Panc1 (cell line): Measurements from ENCODE around the gene CAGE1. TPM values are rescaled to one million over a fixed set of nuclear protein-coding genes. Genes with fewer than 3 reads are reported as not detected.

ENCODE experiments used
- ATAC-seq: fragments of 200-7000 bp; cut with Tn5 transposase; 2 replicates; pipeline ENCODE4 v1.9.1; 2020; ENCODE audit warnings: mild to moderate bottlenecking, moderate library complexity
- BruUV-seq: library from RNA; stranded (reverse); fragments of 400-500 nt; replicated peaks from 2 replicates; lab custom pipeline; 2021; lab: Mats Ljungman, UMichigan
- CTCF ChIA-PET: fragments of 300-600 bp; sonication (Branson Sonifier 250); formaldehyde crosslinking; loops from one replicate; lab custom pipeline; 2022; ENCODE audit warnings: antibody characterized with exemption; lab: Charles Lee
- POLR2A ChIA-PET: fragments of 300-600 bp; sonication (Branson Sonifier 250); formaldehyde crosslinking; loops from one replicate; lab custom pipeline; 2022; ENCODE audit warnings: antibody characterized with exemption; lab: Charles Lee
- DNase-seq: peaks from one replicate; pipeline ENCODE4 v3.0.0-alpha.2; 2010; ENCODE audit warnings: low read depth, low spot score
- H3K27ac ChIP-seq: 2 replicates; pipeline ENCODE4 v1.5.1; 2011; ENCODE audit warnings: mild to moderate bottlenecking, low read length, inconsistent platforms
- H3K27me3 ChIP-seq: fragments of 200-500 bp; sonication (Bioruptor generic); 2 replicates; pipeline ENCODE4 v1.6.0; 2014; ENCODE audit warnings: low read length, inconsistent platforms; ENCODE audit not compliant: control insufficient read depth, insufficient read depth
- H3K36me3 ChIP-seq: fragments of 200-500 bp; sonication (Bioruptor generic); 2 replicates; pipeline ENCODE4 v1.5.1; 2014; ENCODE audit warnings: inconsistent platforms, mild to moderate bottlenecking, low read length, moderate library complexity; ENCODE audit not compliant: control insufficient read depth, insufficient read depth
- H3K4me1 ChIP-seq: 2 replicates; pipeline ENCODE4 v1.5.1; 2011; ENCODE audit warnings: inconsistent platforms, mild to moderate bottlenecking, low read length, moderate library complexity; ENCODE audit not compliant: control insufficient read depth, insufficient read depth
- H3K4me3 ChIP-seq, 2 experiments: 2 replicates each; pipeline ENCODE4 v1.5.1; 2011 to 2012; ENCODE audit warnings: low read depth in 2 of 2, low read length in 2 of 2, mild to moderate bottlenecking in 2 of 2, inconsistent platforms in 1 of 2, moderate library complexity in 1 of 2
- H3K9me3 ChIP-seq: fragments of 200-500 bp; sonication (Bioruptor generic); 2 replicates; pipeline ENCODE4 v1.5.1; 2014; ENCODE audit warnings: low read depth, mild to moderate bottlenecking, inconsistent platforms, low read length, moderate library complexity; ENCODE audit not compliant: control insufficient read depth, insufficient read depth
- POLR2AphosphoS5 ChIP-seq: IDR thresholded peaks from 2 replicates; pipeline ENCODE4 v1.6.1; 2012; ENCODE audit warnings: mild to moderate bottlenecking, low read depth, low read length, moderate library complexity
- SIN3A ChIP-seq: IDR thresholded peaks from 2 replicates; pipeline ENCODE4 v1.6.1; 2012; ENCODE audit warnings: low read depth, mild to moderate bottlenecking, low read length, moderate library complexity, borderline replicate concordance; ENCODE audit not compliant: insufficient read depth
- TCF7L2 ChIP-seq: IDR thresholded peaks from 2 replicates; pipeline ENCODE4 v1.6.1; 2011; ENCODE audit warnings: mild to moderate bottlenecking, low read depth, low read length, inconsistent platforms
- in situ Hi-C: cut with HindIII; loops from 2 replicates; pipeline ENCODE4 v1.10.0; 2016; ENCODE audit warnings: low sequenced_read_pairs, low pct_unique_long_range_greater_than_20kb
- intact Hi-C: fragments of 100-400 bp; cut with micrococcal nuclease; formaldehyde crosslinking; loops from one replicate; pipeline ENCODE4 v1.10.0; 2022; ENCODE audit not compliant: unreplicated experiment
- total RNA-seq: library from RNA; stranded (reverse); gene quantifications from one replicate; pipeline ENCODE4 v1.2.1, GENCODE V29; 2021; ENCODE audit not compliant: unreplicated experiment
- TF ChIP-seq, protein P1 (sequence below), 2 experiments: IDR thresholded peaks; 2 replicates each; pipeline ENCODE4 v1.6.1; 2011 to 2012; ENCODE audit warnings: low read depth in 2 of 2, control low read depth in 1 of 2, low read length in 1 of 2, mild to moderate bottlenecking in 1 of 2, moderate library complexity in 1 of 2; ENCODE audit not compliant: insufficient read depth in 1 of 2
- TF ChIP-seq, protein P2 (sequence below): fragments of 450-650 bp; IDR thresholded peaks from 2 replicates; pipeline ENCODE4 v1.5.1; 2017; ENCODE audit warnings: mild to moderate bottlenecking

Gene CAGE1
- total RNA-seq, 1 experiment from 2014 or later = not detected

DNA sequence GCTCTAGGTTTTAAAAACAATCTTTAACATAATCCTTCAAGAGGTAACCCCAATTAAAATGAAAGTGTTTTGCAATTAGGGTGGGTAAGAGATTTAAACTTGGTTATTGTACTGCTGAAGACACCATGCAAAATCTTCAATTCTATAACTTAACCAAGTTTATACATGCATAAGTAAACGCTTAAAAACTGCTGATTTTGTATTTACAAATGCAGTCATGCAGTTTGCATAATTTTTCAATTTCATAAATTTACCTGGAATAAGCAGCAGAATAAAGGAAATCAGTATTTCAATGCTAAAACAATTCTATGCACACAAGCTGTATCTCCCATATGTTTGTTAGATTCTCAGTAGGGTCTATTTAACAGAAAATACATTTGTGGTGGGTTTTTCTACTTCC is 99.5 kb downstream of the CAGE1 start:
- ChIA-PET CTCF (no interaction called here), POLR2A (no interaction called here)
- H3K4me3 ChIP-seq = no peak overlapping the region
- intact Hi-C loops = loop anchor here (5.0 kb wide), 1 partner anchor 327 kb away; no protein-coding TSS in a partner anchor
- DNase-seq (no peak), ATAC-seq (no peak)
- H3K27me3 ChIP-seq = no peaks in the 10 kb centered on the region
- no peaks in the 10 kb centered on the region for H3K4me1 ChIP-seq
- H3K27ac ChIP-seq = no peak overlapping the region
- no TSS peak for BruUV-seq
- no peaks in the 10 kb centered on the region for H3K9me3 ChIP-seq
- H3K36me3 ChIP-seq = peaks cover 36% of the 10 kb centered on the region
- in situ Hi-C loops = no loop called here
- TF ChIP-seq TCF7L2 (no peak), SIN3A (no peak), POLR2AphosphoS5 (no peak)
- TF ChIP-seq, protein P1, sequence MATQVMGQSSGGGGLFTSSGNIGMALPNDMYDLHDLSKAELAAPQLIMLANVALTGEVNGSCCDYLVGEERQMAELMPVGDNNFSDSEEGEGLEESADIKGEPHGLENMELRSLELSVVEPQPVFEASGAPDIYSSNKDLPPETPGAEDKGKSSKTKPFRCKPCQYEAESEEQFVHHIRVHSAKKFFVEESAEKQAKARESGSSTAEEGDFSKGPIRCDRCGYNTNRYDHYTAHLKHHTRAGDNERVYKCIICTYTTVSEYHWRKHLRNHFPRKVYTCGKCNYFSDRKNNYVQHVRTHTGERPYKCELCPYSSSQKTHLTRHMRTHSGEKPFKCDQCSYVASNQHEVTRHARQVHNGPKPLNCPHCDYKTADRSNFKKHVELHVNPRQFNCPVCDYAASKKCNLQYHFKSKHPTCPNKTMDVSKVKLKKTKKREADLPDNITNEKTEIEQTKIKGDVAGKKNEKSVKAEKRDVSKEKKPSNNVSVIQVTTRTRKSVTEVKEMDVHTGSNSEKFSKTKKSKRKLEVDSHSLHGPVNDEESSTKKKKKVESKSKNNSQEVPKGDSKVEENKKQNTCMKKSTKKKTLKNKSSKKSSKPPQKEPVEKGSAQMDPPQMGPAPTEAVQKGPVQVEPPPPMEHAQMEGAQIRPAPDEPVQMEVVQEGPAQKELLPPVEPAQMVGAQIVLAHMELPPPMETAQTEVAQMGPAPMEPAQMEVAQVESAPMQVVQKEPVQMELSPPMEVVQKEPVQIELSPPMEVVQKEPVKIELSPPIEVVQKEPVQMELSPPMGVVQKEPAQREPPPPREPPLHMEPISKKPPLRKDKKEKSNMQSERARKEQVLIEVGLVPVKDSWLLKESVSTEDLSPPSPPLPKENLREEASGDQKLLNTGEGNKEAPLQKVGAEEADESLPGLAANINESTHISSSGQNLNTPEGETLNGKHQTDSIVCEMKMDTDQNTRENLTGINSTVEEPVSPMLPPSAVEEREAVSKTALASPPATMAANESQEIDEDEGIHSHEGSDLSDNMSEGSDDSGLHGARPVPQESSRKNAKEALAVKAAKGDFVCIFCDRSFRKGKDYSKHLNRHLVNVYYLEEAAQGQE (IDR thresholded peaks at IDR 0.05; ENCODE audit: insufficient read depth in 1 of 2, low read depth in 2 of 2, low read length in 1 of 2) = no peak
- TF ChIP-seq, protein P2, sequence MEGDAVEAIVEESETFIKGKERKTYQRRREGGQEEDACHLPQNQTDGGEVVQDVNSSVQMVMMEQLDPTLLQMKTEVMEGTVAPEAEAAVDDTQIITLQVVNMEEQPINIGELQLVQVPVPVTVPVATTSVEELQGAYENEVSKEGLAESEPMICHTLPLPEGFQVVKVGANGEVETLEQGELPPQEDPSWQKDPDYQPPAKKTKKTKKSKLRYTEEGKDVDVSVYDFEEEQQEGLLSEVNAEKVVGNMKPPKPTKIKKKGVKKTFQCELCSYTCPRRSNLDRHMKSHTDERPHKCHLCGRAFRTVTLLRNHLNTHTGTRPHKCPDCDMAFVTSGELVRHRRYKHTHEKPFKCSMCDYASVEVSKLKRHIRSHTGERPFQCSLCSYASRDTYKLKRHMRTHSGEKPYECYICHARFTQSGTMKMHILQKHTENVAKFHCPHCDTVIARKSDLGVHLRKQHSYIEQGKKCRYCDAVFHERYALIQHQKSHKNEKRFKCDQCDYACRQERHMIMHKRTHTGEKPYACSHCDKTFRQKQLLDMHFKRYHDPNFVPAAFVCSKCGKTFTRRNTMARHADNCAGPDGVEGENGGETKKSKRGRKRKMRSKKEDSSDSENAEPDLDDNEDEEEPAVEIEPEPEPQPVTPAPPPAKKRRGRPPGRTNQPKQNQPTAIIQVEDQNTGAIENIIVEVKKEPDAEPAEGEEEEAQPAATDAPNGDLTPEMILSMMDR = no peak

DNA sequence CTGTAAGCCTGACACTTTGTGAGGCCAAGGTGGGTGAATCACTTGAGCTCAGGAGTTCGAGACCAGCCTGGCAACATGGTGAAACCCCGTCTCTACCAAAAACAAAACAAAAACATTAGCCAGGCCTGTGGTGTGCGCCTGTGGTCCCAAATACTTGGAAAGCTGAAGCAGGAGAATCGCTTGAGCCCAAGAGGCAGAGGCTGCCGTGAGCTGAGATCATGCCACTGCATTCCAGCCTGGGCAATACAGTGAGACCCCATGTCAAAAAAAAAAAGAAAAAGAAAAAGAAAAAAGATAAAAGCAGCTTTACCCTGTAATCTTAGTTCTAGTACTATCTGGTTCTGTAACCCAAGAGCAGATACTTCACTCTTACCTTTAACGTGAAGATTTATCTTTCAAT is 104.1 kb downstream of the CAGE1 start:
- no TSS peak for BruUV-seq
- Histone ChIP-seq H3K27me3 (no peaks in the 10 kb centered on the region), H3K27ac (no peak overlapping the region), H3K4me1 (no peaks in the 10 kb centered on the region), H3K36me3 (peaks cover 27% of the 10 kb centered on the region), H3K9me3 (no peaks in the 10 kb centered on the region), H3K4me3 (no peak overlapping the region)
- TF ChIP-seq, protein P1 (IDR thresholded peaks at IDR 0.05; ENCODE audit: insufficient read depth in 1 of 2, low read depth in 2 of 2, low read length in 1 of 2) = no peak
- TF ChIP-seq SIN3A = no peak
- DNase-seq (no peak), ATAC-seq (no peak)
- ChIA-PET CTCF (interaction anchor here (1.1 kb wide), 1 partner anchor 10 kb away, joined by 3 read pairs; no protein-coding TSS in a partner anchor), POLR2A (interaction anchor here (0.5 kb wide), 1 partner anchor 593 kb away, joined by 6 read pairs; no protein-coding TSS in a partner anchor)
- intact Hi-C loops (no loop called here), in situ Hi-C loops (no loop called here)
